T-helper 22 cell (primary cell): ENCODE measurements around the gene TMEM151B.

Experiments used
- DNase-seq: peaks from one replicate; pipeline ENCODE4 v3.0.0-alpha.2; 2020; ENCODE audit warnings: low read depth

Gene TMEM151B

GRCh38 chr6:44278774-44279697 is 8.8 kb downstream of the TMEM151B start:
- DNase-seq: no peak

GRCh38 chr6:44284121-44284520 is 13.9 kb downstream of the TMEM151B start:
- DNase-seq: no peak

DNA sequence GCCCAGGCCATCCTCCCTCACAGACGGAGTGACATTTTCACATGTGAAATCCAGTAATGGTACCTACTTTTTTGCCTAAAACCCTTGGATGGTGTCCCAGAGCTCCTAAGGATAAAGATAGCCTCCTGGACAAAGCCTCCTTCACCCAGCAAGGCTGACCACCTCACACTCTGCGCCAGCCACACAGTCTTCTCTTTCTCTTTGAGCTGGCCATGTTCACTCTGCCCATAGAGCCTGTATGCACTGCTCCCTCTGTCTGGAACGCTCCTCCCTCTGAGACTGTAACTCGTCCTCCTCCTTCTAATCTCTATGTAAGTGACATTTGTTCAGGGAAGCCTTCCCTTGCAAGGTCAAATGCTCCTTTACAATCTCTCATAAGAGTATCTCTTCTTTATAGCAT is 14.6 kb downstream of the TMEM151B start:
- no peak for DNase-seq

DNA sequence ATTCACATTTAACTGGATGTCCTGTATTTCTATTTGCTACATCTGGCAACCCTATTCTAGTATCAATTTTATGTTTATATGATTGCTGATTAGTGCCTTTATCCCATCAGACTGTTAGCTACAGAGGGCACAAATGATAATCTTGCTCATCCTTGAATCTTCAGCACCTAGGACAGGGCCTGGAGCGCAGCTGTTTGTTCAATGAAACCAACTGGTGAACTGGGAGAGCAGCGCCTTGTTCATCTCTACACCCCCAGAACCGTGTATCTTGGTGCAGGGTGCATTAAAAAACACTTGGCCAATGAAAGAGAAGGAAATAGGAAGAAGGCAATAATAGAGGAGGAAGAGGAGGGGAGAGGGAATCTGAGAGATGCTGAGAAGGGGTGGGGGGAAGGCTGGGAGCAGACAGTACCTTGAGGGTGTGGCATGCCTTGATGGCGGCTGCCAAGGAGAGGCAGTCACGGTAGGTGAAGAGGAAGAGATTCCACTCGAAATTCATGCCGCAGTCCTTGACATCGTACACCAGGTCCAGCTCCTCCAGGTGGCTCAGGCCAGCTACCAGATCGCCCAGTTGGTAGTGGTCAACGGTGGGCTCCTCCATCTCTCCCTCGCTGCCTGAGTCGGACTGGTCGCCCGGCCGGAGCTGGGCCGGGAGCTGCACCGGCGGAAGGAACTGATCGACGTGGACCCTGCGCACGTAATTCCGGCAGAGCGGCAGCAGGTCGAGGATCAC is 15.5 kb downstream of the TMEM151B start:
- no peak for DNase-seq

DNA sequence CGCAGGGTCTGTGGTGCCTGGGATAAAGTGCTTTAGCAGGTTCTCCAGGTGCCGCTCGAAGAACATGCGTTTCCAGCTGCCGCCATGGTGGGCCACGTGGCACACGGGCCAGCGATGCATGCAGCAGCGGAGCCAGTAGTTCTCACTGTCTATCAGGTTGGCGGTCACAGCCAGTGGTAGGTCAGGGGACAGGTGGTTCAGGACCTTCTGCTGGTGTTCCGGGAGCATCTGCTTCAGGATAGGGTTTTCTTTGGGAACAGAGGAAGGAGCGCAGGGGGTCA is 16.0 kb downstream of the TMEM151B start:
- no peak for DNase-seq

GRCh38 chr6:44286747-44287146 is 16.5 kb downstream of the TMEM151B start:
- no peak for DNase-seq

DNA sequence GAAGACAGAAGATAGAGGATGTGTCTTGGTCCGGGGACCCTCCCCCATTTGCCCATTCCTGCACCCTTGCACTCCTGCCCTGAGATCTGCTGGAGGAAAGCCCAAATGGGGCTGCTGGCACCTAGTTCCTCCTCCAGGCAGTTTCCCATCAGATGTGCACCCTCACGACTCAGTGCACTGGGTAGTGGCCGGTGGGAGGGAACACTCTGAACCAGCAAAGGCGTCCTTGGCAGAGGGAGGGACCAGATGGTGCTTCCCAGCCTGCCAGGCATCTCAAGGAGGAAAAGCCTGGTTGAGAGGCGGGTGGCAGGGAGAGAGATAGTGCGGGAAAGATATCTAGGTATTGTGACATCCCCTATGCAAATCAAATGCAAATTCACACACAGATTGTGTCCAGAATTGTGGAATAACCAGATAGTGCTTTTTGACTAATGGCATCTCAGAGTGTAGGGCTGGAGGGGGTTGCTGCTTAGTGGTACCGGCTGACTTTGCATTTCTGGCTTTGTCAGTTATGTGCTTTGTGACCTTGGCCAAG is 19.5 kb downstream of the TMEM151B start:
- DNase-seq: no peak

DNA sequence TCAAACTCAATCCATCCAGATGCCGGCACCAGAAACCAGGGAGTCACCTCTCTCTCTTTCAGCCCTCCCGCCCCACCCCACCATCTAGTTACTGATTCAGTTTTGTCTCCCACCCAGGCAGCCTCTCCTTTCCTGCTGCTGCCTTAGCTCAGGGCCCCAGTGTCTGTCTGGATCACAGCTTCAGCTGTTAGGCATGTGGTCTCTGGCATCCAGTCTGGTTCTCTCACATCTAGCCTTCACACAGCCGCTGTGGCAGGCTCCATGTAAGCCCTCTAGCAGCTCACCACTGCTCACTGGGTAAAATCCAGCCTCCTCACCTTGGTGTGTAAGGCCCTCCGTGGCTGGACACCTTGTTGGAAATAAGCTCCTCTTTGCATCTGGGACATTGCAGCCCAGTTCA is 21.6 kb downstream of the TMEM151B start:
- no peak for DNase-seq

GRCh38 chr6:44292661-44293365 is 22.6 kb downstream of the TMEM151B start:
- DNase-seq: no peak

DNA sequence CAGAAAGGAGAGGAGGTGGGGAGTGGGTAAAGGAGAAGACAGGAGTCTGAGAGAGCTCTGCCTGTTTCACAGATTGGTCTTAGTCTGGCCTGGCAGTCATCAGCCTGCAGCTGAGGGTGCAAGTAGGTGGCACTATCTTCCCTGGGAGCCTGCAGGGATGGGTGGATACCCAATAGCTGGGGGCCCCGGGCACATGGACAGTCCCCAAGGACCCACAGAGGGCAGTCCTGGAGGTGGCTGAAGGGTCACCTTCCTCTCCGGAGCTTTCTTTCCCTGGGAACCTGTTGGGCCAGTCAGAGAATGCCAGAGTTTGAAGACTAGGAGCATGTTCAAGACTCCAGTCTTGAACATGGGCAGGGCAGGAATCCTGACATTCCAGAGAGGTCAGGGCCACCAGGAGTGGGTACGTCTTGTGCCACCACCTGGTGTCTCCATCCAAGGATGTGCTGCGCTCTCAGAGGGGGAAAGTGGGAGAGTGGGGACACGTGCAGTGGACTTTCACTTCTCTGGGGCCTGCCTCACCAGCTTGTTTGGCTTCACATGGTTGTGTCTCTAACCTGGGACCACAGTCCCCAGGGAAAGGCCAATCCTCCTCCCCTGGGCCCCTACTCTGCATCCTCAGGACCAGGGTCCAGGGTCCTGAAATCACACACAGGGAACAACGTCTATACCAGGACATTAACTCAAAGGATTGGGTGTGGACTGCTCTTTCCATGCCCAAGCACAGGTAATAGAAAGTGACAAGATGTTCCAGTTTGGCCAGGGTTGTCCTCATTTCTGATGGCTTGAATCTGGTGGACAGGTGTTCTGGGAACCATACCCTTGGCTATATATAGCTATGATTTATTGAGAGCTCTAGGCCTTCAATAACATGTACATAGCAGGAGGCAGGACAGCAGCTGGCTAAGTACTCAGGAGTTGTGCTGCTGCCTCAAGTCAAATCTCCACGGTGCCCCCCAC is 24.9 kb downstream of the TMEM151B start:
- no peak for DNase-seq

- no peak for DNase-seq
Measured at GRCh38 chr6:44297063-44298038, 27.1 kb downstream of the TMEM151B start.

GRCh38 chr6:44298055-44298803 is 28.0 kb downstream of the TMEM151B start:
- DNase-seq: no peak

DNA sequence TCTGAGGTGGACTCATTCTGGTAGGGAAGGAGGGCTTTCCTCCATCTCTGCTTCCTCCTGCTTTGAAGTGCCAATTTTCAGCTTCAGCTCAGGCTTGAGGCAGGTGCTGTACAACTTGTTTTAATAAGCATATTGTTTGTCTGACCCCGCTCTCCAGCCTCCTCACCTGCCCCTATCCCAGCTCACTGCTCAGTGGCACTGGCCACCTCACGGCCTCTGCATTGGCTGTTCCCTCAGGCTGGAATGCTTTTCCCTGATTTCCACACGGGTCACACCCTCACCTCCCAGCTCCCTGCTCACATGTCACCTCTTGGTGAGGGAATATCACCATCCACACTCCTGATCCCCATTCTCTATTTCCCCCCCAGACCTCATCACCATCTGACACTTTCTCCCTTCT is 28.6 kb downstream of the TMEM151B start:
- no peak for DNase-seq

DNA sequence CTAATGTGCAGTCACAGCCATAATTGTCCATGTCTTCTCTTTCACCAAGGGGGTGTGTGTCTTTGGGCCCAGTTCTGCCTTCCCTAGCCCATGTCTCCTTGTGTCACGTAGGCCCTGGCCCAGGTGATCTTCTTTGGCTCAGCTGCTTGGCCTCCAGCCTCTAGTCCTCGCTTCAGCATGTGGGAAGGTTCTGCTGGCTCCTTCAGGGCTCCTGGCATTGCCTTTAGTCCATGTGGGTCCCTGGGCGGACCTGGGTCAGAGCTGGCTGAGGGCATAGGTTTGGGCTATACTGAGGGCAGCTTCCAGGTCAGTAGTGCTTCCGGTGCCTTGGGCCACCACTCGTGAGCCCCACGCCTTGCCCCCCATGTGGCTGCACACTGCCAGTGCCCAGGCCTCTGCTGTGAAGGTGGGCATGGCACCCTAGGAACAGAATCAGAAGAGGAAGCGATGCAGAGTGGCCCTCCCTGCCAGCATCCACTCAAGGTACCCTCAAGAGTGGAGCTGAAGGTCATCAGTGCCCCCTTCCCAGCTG is 30.1 kb downstream of the TMEM151B start:
- no peak for DNase-seq

GRCh38 chr6:44301106-44301505 is 30.9 kb downstream of the TMEM151B start:
- no peak for DNase-seq

GRCh38 chr6:44301782-44302564 is 31.7 kb downstream of the TMEM151B start:
- no peak for DNase-seq

DNA sequence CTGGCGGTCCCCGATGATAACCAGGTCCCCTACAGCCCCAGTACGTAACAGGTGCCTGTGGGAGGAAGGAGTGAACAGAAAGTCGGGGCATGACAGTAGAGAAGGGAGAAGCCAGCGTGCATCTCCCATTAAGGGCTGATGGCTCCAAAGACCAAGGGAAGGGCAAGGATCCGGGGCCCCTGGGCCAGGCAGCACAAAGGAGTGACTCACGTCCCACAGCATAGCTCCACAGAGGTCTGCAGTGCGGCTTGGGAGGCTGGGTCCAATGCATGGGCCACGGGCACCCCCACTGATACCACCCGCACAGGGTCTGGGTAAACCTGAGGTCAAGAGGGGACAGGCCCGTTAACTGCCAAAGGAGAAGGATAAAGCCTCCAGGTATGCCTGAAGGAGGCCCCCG is 32.6 kb downstream of the TMEM151B start:
- no peak for DNase-seq

GRCh38 chr6:44303842-44304241 is 33.6 kb downstream of the TMEM151B start:
- DNase-seq: no peak
